ENCODE results near the gene NUDT5. TPM values are rescaled to one million over a fixed set of nuclear protein-coding genes. Genes with fewer than 3 reads are reported as not detected.
"Not testable (repeated sequence)": the region's sequence is repeated elsewhere in the genome, so short reads cannot be mapped to it uniquely, and the experiment has no call there.

Gene NUDT5
- total RNA-seq, 1 experiment from 2014 or later = 119 TPM

DNA sequence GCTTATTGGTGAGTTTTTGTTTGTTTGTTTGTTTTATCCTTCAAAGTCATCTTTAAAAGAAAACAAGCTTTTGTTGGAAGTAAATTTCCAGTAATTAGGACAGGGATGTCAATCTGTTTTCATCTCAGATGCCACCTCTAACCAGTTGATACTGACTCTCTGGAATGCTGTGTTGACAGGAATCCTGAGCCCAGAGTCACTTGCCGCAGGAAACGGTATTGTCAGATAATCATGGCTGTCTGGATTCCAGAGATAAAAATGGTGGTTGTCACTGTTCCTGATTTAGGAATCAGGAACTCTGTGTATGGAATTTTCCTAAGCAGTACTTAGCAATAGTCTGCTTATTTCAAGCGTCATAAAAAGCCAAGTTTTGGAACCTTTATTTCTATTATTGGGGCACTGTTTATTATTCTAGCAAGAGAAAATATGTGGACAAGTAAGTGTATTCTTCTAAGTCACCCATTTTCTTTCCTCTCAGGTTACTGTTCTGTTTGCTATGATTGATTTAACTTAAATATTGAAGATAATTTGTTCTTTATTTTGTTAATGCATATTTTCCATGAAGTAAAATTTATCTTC is 39.5 kb upstream of the NUDT5 start:
- Mint-ChIP-seq H3K36me3 (peaks cover 61% of the 10 kb centered on the region), H3K4me1 (no peaks in the 10 kb centered on the region), H3K27ac (peak overlapping the region; percentile 78; the same call in 1 of the 2 replicates), H3K9me3 (no peaks in the 10 kb centered on the region), H3K4me3 (no peak overlapping the region), H3K27me3 (ENCODE audit: low read depth) (no peaks in the 10 kb centered on the region)
- TF ChIP-seq FOXP1 (CRISPR knock-in tag; IDR thresholded peaks at IDR 0.05; ENCODE audit: borderline replicate concordance) = no peak
- no peak for TF ChIP-seq NFE2L1 (CRISPR knock-in tag; IDR thresholded peaks at IDR 0.05)
- TF ChIP-seq ZNF416 (CRISPR knock-in tag; IDR thresholded peaks at IDR 0.05) = no peak
- TF ChIP-seq CBFB (CRISPR knock-in tag; IDR thresholded peaks at IDR 0.05; ENCODE audit: low read depth) = no peak
- TF ChIP-seq TCF7 (CRISPR knock-in tag; IDR thresholded peaks at IDR 0.05; ENCODE audit: low read depth) = no peak
- TF ChIP-seq, protein P1, sequence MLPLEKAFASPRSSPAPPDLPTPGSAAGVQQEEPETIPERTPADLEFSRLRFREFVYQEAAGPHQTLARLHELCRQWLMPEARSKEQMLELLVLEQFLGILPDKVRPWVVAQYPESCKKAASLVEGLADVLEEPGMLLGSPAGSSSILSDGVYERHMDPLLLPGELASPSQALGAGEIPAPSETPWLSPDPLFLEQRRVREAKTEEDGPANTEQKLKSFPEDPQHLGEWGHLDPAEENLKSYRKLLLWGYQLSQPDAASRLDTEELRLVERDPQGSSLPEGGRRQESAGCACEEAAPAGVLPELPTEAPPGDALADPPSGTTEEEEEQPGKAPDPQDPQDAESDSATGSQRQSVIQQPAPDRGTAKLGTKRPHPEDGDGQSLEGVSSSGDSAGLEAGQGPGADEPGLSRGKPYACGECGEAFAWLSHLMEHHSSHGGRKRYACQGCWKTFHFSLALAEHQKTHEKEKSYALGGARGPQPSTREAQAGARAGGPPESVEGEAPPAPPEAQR (CRISPR knock-in tag; IDR thresholded peaks at IDR 0.05) = no peak
- no peak for TF ChIP-seq ZNF232 (CRISPR knock-in tag; IDR thresholded peaks at IDR 0.05)
- TF ChIP-seq, protein P2, sequence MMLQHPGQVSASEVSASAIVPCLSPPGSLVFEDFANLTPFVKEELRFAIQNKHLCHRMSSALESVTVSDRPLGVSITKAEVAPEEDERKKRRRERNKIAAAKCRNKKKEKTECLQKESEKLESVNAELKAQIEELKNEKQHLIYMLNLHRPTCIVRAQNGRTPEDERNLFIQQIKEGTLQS (CRISPR knock-in tag; conservative IDR thresholded peaks at IDR 0.05) = no peak
- TF ChIP-seq, protein P3, sequence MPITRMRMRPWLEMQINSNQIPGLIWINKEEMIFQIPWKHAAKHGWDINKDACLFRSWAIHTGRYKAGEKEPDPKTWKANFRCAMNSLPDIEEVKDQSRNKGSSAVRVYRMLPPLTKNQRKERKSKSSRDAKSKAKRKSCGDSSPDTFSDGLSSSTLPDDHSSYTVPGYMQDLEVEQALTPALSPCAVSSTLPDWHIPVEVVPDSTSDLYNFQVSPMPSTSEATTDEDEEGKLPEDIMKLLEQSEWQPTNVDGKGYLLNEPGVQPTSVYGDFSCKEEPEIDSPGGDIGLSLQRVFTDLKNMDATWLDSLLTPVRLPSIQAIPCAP (CRISPR knock-in tag; IDR thresholded peaks at IDR 0.05) = no peak
- TF ChIP-seq, protein P4, sequence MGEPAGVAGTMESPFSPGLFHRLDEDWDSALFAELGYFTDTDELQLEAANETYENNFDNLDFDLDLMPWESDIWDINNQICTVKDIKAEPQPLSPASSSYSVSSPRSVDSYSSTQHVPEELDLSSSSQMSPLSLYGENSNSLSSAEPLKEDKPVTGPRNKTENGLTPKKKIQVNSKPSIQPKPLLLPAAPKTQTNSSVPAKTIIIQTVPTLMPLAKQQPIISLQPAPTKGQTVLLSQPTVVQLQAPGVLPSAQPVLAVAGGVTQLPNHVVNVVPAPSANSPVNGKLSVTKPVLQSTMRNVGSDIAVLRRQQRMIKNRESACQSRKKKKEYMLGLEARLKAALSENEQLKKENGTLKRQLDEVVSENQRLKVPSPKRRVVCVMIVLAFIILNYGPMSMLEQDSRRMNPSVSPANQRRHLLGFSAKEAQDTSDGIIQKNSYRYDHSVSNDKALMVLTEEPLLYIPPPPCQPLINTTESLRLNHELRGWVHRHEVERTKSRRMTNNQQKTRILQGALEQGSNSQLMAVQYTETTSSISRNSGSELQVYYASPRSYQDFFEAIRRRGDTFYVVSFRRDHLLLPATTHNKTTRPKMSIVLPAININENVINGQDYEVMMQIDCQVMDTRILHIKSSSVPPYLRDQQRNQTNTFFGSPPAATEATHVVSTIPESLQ (CRISPR knock-in tag; IDR thresholded peaks at IDR 0.05) = no peak
- TF ChIP-seq NFATC4 (CRISPR knock-in tag; IDR thresholded peaks at IDR 0.05) = no peak
- no peak for TF ChIP-seq NR1H2 (CRISPR knock-in tag; IDR thresholded peaks at IDR 0.05)
- TF ChIP-seq FOXJ3 (CRISPR knock-in tag; IDR thresholded peaks at IDR 0.05; ENCODE audit: borderline replicate concordance) = no peak
- TF ChIP-seq CREM (CRISPR knock-in tag; IDR thresholded peaks at IDR 0.05) = no peak
- ChIA-PET POLR2A (interaction anchor here (0.7 kb wide), 1 partner anchor 519 kb away, joined by 6 read pairs; no protein-coding TSS in a partner anchor), CTCF (no interaction called here)
- ATAC-seq = no peak
- no peak for DNase-seq (ENCODE audit: low spot score)

DNA sequence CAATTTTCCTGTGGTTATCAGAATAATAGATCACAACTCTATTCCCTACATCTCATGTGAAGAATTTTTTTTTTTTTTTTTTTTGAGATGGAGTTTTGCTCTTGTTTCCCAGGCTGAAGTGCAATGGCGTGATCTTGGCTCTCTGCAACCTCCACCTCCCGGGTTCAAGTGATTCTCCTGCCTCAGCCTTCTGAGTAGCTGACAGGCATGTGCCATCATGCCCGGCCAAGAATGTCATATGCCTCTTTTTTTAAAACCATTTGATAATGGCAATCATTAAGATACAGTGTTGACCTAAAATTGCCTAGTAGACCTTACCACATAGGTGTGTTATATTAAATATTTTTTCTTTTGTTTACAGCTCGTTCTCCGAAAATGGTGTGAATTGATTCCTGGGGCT is 39.0 kb upstream of the NUDT5 start:
- POLR2A ChIA-PET = interaction anchor here (0.7 kb wide), 1 partner anchor 520 kb away, joined by 6 read pairs; no protein-coding TSS in a partner anchor
- CTCF ChIA-PET; H3K4me1 Mint-ChIP-seq; H3K9me3 Mint-ChIP-seq; DNase-seq (ENCODE audit: low spot score); ATAC-seq; H3K27me3 Mint-ChIP-seq (ENCODE audit: low read depth); H3K4me3 Mint-ChIP-seq: not testable (repeated sequence)
- Mint-ChIP-seq H3K27ac (peak overlapping the region; percentile 78; the same call in 1 of the 2 replicates), H3K36me3 (peaks cover 63% of the 10 kb centered on the region)

DNA sequence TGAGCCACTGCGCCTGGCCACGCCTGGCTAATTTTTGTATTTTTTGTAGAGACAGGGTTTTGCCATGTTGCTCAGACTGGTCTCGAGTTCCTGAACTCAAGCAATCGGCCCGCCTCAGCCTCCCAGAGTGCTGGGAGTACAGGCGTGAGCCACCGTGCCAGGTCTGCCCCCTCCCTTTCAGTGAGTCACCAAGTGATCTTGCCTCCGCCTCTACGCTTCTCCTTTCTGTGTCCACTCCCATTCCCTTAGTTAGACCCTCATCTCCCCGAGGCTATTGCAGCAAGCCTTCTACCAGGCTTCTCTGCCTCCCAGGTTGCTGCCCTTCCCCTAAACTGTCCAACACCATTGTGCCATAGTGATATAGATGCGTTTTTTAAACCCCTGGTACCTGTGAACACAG is 33.2 kb upstream of the NUDT5 start:
- no peak overlapping the region; the same call in 1 of the 2 replicates for H3K27ac Mint-ChIP-seq
- no peaks in the 10 kb centered on the region for H3K27me3 Mint-ChIP-seq (ENCODE audit: low read depth)
- H3K9me3 Mint-ChIP-seq = peaks cover 3% of the 10 kb centered on the region
- no peak overlapping the region for H3K4me3 Mint-ChIP-seq
- ChIA-PET POLR2A (no interaction called here), CTCF (no interaction called here)
- DNase-seq (ENCODE audit: low spot score) (no peak), ATAC-seq (no peak)
- H3K36me3 Mint-ChIP-seq = peaks cover 65% of the 10 kb centered on the region
- no peaks in the 10 kb centered on the region for H3K4me1 Mint-ChIP-seq
- no peak for TF ChIP-seq TEAD1 (CRISPR knock-in tag; IDR thresholded peaks at IDR 0.05)
- TF ChIP-seq ZNF121 (CRISPR knock-in tag; IDR thresholded peaks at IDR 0.05) = no peak
- no peak for TF ChIP-seq ZNF396 (CRISPR knock-in tag; IDR thresholded peaks at IDR 0.05; ENCODE audit: borderline replicate concordance)
- no peak for TF ChIP-seq JAZF1 (CRISPR knock-in tag; IDR thresholded peaks at IDR 0.05)
- TF ChIP-seq, protein P5, sequence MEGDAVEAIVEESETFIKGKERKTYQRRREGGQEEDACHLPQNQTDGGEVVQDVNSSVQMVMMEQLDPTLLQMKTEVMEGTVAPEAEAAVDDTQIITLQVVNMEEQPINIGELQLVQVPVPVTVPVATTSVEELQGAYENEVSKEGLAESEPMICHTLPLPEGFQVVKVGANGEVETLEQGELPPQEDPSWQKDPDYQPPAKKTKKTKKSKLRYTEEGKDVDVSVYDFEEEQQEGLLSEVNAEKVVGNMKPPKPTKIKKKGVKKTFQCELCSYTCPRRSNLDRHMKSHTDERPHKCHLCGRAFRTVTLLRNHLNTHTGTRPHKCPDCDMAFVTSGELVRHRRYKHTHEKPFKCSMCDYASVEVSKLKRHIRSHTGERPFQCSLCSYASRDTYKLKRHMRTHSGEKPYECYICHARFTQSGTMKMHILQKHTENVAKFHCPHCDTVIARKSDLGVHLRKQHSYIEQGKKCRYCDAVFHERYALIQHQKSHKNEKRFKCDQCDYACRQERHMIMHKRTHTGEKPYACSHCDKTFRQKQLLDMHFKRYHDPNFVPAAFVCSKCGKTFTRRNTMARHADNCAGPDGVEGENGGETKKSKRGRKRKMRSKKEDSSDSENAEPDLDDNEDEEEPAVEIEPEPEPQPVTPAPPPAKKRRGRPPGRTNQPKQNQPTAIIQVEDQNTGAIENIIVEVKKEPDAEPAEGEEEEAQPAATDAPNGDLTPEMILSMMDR (IDR thresholded peaks at IDR 0.05) = no peak
- no peak for TF ChIP-seq IRF2 (CRISPR knock-in tag; IDR thresholded peaks at IDR 0.05; ENCODE audit: borderline replicate concordance, low read depth)
- no peak for TF ChIP-seq MYBL2 (CRISPR knock-in tag; IDR thresholded peaks at IDR 0.05)
- no peak for TF ChIP-seq KAT7 (CRISPR knock-in tag; IDR thresholded peaks at IDR 0.05; ENCODE audit: borderline replicate concordance)
- no peak for TF ChIP-seq FOXP1 (CRISPR knock-in tag; IDR thresholded peaks at IDR 0.05; ENCODE audit: borderline replicate concordance)
- TF ChIP-seq, protein P6, sequence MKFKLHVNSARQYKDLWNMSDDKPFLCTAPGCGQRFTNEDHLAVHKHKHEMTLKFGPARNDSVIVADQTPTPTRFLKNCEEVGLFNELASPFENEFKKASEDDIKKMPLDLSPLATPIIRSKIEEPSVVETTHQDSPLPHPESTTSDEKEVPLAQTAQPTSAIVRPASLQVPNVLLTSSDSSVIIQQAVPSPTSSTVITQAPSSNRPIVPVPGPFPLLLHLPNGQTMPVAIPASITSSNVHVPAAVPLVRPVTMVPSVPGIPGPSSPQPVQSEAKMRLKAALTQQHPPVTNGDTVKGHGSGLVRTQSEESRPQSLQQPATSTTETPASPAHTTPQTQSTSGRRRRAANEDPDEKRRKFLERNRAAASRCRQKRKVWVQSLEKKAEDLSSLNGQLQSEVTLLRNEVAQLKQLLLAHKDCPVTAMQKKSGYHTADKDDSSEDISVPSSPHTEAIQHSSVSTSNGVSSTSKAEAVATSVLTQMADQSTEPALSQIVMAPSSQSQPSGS (CRISPR knock-in tag; IDR thresholded peaks at IDR 0.05; ENCODE audit: borderline replicate concordance, low read depth) = no peak
- TF ChIP-seq TEAD4 (CRISPR knock-in tag; IDR thresholded peaks at IDR 0.05) = no peak
- TF ChIP-seq, protein P1 (CRISPR knock-in tag; IDR thresholded peaks at IDR 0.05) = no peak
